ENCODE measurements around the gene ZNF641.

DNA sequence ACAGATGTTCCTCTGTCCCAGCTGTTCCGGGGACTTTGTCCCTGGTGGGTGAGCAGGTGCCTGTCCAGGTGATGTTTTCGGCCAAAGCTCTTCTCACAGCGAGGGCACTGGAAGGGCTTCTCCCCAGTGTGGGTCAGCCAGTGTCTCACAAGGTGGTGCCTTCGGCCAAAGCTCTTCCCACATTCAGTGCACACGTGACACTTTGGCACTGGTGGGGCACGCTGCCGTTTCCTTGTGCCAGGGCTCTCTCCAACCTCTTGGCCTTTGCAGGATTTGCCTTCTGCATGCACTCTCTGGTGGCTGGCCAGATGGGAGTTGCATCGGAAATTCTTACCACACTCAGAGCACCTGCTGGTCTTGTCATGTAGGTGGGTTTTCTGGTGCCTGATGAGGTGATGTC lies 7.7 kb downstream of the ZNF641 start:
- TF ChIP-seq, protein P1, sequence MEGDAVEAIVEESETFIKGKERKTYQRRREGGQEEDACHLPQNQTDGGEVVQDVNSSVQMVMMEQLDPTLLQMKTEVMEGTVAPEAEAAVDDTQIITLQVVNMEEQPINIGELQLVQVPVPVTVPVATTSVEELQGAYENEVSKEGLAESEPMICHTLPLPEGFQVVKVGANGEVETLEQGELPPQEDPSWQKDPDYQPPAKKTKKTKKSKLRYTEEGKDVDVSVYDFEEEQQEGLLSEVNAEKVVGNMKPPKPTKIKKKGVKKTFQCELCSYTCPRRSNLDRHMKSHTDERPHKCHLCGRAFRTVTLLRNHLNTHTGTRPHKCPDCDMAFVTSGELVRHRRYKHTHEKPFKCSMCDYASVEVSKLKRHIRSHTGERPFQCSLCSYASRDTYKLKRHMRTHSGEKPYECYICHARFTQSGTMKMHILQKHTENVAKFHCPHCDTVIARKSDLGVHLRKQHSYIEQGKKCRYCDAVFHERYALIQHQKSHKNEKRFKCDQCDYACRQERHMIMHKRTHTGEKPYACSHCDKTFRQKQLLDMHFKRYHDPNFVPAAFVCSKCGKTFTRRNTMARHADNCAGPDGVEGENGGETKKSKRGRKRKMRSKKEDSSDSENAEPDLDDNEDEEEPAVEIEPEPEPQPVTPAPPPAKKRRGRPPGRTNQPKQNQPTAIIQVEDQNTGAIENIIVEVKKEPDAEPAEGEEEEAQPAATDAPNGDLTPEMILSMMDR (IDR thresholded peaks at IDR 0.05): no peak
- no peak for TF ChIP-seq POLR2A (IDR thresholded peaks at IDR 0.05)

Data from right lobe of liver (tissue), 4 donors.